MM.1S (cell line): ENCODE data around the gene CCDC187.
A peak's percentile ranks its signal among the peaks of the same experiment; 100 is the strongest.

ENCODE experiments used
- DNase-seq: peaks from one replicate; pipeline ENCODE4 v3.0.0-alpha.2; 2015
- H2AFZ ChIP-seq: fragments of 300-600 bp; sonication (generic); 2 replicates; pipeline ENCODE4 v1.6.0; 2016; ENCODE audit warnings: antibody characterized with exemption, low read length
- H3F3A ChIP-seq: fragments of 300-600 bp; sonication (generic); 2 replicates; pipeline ENCODE4 v1.6.1; 2016; ENCODE audit warnings: mild to moderate bottlenecking, antibody characterized with exemption, low read length, moderate library complexity, mixed read lengths; ENCODE audit not compliant: insufficient read depth
- H3K27ac ChIP-seq: fragments of 300-600 bp; sonication (generic); 2 replicates; pipeline ENCODE4 v1.5.1; 2016; ENCODE audit warnings: mild to moderate bottlenecking, low read length
- H3K27me3 ChIP-seq: fragments of 300-600 bp; sonication (generic); replicated peaks from 2 replicates; pipeline ENCODE4 v1.6.0; 2016; ENCODE audit warnings: low read length; ENCODE audit not compliant: insufficient read depth
- H3K36me3 ChIP-seq: fragments of 300-600 bp; sonication (generic); replicated peaks from 2 replicates; pipeline ENCODE4 v1.6.1; 2016; ENCODE audit warnings: mild to moderate bottlenecking, low read length, mixed read lengths; ENCODE audit not compliant: insufficient read depth
- H3K4me1 ChIP-seq: fragments of 300-600 bp; sonication (generic); 2 replicates; pipeline ENCODE4 v1.6.1; 2016; ENCODE audit warnings: low read length, mixed read lengths
- H3K4me2 ChIP-seq: fragments of 300-600 bp; sonication (generic); 2 replicates; pipeline ENCODE4 v1.6.0; 2016; ENCODE audit warnings: low read depth, low read length
- H3K4me3 ChIP-seq: fragments of 300-600 bp; sonication (generic); 2 replicates; pipeline ENCODE4 v1.5.1; 2016; ENCODE audit warnings: low read length, mixed read lengths
- H3K79me2 ChIP-seq: fragments of 300-600 bp; sonication (generic); 2 replicates; pipeline ENCODE4 v1.6.1; 2016; ENCODE audit warnings: mixed run types, low read length, mixed read lengths
- H3K9ac ChIP-seq: fragments of 300-600 bp; sonication (generic); 2 replicates; pipeline ENCODE4 v1.6.1; 2016; ENCODE audit warnings: low read length, mixed read lengths
- H3K9me2 ChIP-seq: fragments of 300-600 bp; sonication (generic); replicated peaks from 2 replicates; pipeline ENCODE4 v1.6.1; 2016; ENCODE audit warnings: mild to moderate bottlenecking, low read length, mixed read lengths; ENCODE audit not compliant: insufficient read depth
- H3K9me3 ChIP-seq: fragments of 300-600 bp; sonication (generic); replicated peaks from 2 replicates; pipeline ENCODE4 v1.6.1; 2016; ENCODE audit warnings: mild to moderate bottlenecking, low read length, mixed read lengths; ENCODE audit not compliant: insufficient read depth
- H4K20me1 ChIP-seq: fragments of 300-600 bp; sonication (generic); 2 replicates; pipeline ENCODE4 v1.6.1; 2016; ENCODE audit warnings: mild to moderate bottlenecking, low read length, moderate library complexity, mixed read lengths; ENCODE audit not compliant: insufficient read depth
- CTCF ChIP-seq: fragments of 300-600 bp; sonication (generic); IDR thresholded peaks from 2 replicates; pipeline ENCODE4 v1.5.1; 2016; ENCODE audit warnings: antibody characterized with exemption, low read length, mixed read lengths
- EZH2 ChIP-seq: fragments of 300-600 bp; sonication (generic); optimal IDR thresholded peaks from 2 replicates; pipeline ENCODE3; 2017; ENCODE audit warnings: low read depth, mild to moderate bottlenecking, antibody characterized with exemption, low read length, mixed read lengths
- EZH2phosphoT487 ChIP-seq: fragments of 300-600 bp; sonication (generic); IDR thresholded peaks from 2 replicates; pipeline ENCODE4 v1.6.1; 2018; ENCODE audit warnings: antibody characterized with exemption, low read length

Gene CCDC187

GRCh38 chr9:136282272-136282861 is 21.5 kb downstream of the CCDC187 start:
- no peaks in the 10 kb centered on the region for H4K20me1 ChIP-seq
- H2AFZ ChIP-seq: no peak overlapping the region
- H3K9me2 ChIP-seq: no peaks in the 10 kb centered on the region
- H3K9me3 ChIP-seq: no peaks in the 10 kb centered on the region
- H3K9ac ChIP-seq: no peak overlapping the region
- H3K27me3 ChIP-seq: peaks cover 93% of the 10 kb centered on the region
- H3K79me2 ChIP-seq: no peaks in the 10 kb centered on the region
- H3K4me3 ChIP-seq: no peak overlapping the region
- peak overlapping the region; percentile 91; the same call in 1 of the 2 replicates for H3K4me2 ChIP-seq
- no peaks in the 10 kb centered on the region for H3K36me3 ChIP-seq
- H3F3A ChIP-seq: no peaks in the 10 kb centered on the region
- peaks cover 3% of the 10 kb centered on the region; the same call in 1 of the 2 replicates for H3K4me1 ChIP-seq
- no peak for TF ChIP-seq CTCF
- DNase-seq: no peak
- no peak overlapping the region for H3K27ac ChIP-seq

- Histone ChIP-seq H3F3A (no peaks in the 10 kb centered on the region), H3K27me3 (peaks cover 89% of the 10 kb centered on the region), H3K4me1 (peaks cover 3% of the 10 kb centered on the region; the same call in 1 of the 2 replicates), H3K4me3 (no peak overlapping the region), H3K79me2 (no peaks in the 10 kb centered on the region), H3K4me2 (no peak overlapping the region), H3K9me2 (no peaks in the 10 kb centered on the region), H2AFZ (no peak overlapping the region), H3K9me3 (no peaks in the 10 kb centered on the region), H3K9ac (no peak overlapping the region), H3K36me3 (no peaks in the 10 kb centered on the region), H4K20me1 (no peaks in the 10 kb centered on the region), H3K27ac (no peak overlapping the region)
- no peak for DNase-seq
- TF ChIP-seq CTCF: no peak
- no peak for TF ChIP-seq EZH2
- TF ChIP-seq EZH2phosphoT487: no peak
Observed at GRCh38 chr9:136281421-136282271, 22.2 kb downstream of the CCDC187 start.

GRCh38 chr9:136280535-136281315 is 23.2 kb downstream of the CCDC187 start:
- no peak overlapping the region for H3K4me3 ChIP-seq
- H4K20me1 ChIP-seq: no peaks in the 10 kb centered on the region
- no peak overlapping the region for H3K4me2 ChIP-seq
- H3K79me2 ChIP-seq: no peaks in the 10 kb centered on the region
- peaks cover 89% of the 10 kb centered on the region for H3K27me3 ChIP-seq
- no peaks in the 10 kb centered on the region for H3K9me2 ChIP-seq
- no peak for DNase-seq
- H3K36me3 ChIP-seq: no peaks in the 10 kb centered on the region
- TF ChIP-seq EZH2phosphoT487: no peak
- TF ChIP-seq CTCF: no peak
- no peak for TF ChIP-seq EZH2
- no peaks in the 10 kb centered on the region for H3K9me3 ChIP-seq
- H3F3A ChIP-seq: no peaks in the 10 kb centered on the region
- H3K27ac ChIP-seq: no peak overlapping the region
- H3K9ac ChIP-seq: no peak overlapping the region
- H3K4me1 ChIP-seq: peaks cover 3% of the 10 kb centered on the region; the same call in 1 of the 2 replicates
- H2AFZ ChIP-seq: no peak overlapping the region
